Fibroblast of gingiva (primary cell): ENCODE results near the gene NOL8.
A peak's percentile ranks its signal among the peaks of the same experiment; 100 is the strongest.

Source experiments
- DNase-seq: peaks from one replicate; pipeline ENCODE4 v3.0.0-alpha.2; 2011; ENCODE audit warnings: low read depth

NOL8 gene

DNA sequence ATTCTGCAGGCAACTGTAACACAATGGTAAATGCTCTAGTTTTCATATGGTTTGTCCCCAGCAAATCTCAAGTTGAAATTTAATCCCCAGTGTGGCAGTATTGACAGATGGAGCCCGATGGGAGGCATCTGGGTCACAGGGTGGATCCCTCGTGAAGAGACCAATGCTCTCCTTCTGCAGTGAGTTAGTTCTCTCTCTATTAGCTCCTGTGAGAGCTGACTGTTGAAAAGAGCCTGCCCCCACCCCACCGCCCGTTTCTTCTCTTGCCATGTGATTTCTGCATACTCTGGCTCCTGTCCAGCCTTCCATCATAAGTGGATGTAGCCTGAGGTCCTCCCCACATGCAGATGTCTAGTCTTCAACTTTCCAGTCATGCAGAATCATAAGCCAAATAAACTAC, 58.7 kb downstream of the NOL8 start:
- no peak for DNase-seq

DNA sequence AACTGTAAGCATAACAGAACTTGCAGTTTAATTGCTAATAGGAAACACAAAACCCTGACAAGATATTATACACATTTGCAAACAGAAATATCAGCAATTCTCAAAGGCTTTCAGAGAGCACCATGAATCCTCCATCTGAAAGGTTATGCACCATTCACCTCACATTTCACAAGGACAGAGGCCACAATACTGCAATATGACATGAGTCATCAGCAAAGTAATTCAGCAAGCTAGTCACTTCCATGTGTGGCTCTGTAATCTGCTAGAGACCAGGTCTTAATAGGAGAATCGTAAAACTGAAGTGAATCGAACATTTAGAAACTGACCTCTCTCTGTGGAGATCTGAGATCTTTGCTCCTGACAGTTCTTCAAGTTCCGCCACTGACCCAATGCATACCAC, 60.0 kb downstream of the NOL8 start:
- peak; percentile 34 for DNase-seq

DNA sequence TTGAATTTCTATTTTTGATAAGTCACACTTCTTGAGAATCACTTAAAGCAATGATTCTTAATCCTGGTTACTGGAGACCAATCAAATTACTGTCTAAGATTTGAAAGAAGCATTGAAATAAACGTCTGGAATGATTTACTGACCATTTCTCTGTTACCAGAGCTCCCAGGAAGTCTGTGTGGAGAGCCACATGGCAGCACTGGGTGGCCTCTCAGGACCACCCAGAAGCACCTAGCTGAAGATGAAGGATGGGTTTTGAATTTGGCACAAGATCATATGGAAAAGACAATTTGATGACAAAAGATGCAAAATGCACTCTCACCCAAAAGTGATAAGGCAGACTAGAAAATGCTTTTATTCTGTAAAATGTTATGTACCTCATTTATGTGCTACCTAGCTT, 62.0 kb downstream of the NOL8 start:
- DNase-seq, result no peak

DNA sequence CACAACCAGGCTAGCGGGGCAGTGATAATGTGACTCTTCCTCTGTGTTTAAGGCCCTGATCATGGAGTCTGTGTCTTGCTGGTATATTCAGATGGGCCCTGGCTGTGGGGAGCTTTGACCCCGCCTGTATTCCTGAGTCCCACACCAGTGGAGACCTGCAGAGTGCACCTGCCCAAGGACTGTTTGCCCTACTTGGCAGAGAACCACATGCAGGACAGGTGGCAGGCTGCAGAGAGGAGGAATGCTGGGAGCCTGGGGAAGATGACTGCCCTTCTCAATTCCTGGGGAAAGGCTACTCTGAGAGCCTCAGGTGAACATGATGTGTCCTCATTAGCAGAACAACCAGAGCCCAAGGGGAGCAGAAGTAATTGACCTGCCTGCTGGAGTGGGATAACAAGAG, 67.8 kb downstream of the NOL8 start:
- DNase-seq, result no peak

DNA sequence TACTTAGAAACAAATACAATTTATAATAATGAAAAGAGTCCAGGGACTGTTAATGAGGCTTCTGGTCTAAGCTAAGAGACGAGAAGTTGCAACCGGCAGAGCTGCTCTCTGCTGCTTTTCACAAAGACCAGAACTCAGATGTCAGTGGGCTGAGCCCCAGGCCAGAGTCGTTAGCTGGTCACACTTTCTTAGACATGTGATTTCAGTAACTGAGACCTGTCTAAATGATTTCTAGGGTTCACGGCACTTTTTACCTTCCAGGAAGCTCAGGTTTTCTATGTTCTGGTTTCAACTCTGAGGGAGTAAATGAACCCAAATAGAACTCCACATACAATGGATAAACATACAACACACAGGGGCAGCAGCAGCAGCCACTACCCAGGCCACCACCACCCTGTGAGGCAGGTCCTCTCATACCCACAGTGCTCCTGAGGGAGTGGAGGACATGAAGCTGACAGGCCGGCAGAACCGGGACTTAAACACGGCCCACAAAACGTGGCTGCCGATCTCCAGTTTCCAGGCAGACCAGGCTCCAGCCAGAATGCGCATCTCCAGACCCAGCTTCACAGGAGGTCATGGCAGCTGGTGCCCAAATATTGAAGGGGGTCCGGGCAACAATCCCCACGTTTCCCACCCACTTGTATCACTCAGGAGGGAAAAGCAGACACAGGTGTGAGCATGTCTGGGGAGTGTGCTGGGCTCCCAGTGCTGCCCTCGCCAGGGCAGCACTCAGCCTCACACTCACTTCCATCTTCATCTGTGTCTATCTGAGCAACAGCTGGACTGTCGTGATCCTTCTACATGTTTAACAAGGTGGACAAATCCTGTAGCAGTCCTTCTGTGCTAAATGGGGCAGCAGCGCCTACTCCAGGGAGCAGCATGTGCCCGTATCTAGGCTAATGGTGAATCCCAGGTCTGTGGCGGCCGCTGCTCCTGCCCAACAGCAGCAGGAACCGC, 70.5 kb downstream of the NOL8 start:
- no peak for DNase-seq

DNA sequence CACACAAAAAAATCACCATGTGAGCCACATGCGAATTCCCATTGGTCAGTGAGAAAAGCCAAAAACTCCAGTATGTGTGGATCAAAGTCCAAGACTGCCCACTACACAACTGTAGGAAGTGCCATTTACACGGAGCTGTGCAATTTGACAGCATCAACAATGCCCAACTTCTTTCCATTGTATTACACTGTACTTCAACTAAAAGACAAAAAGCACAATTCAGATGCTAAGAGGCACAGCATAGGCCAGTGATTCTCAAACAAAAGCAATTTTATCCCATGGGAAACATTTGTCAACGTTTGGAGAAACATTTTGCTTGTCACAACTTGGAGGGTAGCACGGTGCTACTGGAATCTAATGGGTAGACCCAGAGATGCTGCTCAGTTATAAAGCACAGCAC, 71.5 kb downstream of the NOL8 start:
- DNase-seq, result no peak

DNA sequence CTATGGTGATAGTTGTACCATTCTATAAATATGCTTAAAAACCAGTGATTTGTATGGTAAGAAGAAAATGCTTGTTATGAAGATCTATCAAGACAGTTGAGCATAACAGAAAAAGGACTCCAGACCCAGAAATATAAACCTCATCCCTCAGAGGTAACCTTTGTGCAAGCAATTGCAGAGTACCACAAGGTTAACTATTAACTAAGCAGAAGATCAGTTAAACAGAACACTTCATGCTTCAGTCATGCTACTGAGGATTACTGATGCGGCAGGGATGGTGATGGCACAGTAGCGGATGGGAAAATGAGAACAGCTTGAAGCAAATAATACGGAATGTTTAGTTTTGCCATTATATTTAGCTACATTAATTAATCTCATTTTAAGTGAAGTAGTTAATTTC, 77.2 kb downstream of the NOL8 start:
- DNase-seq, result no peak
